PC-3 (cell line): Measurements from ENCODE around the gene PICALM.

Source experiments
- EZH2phosphoT487 ChIP-seq: fragments of 300-600 bp; sonication (generic); IDR thresholded peaks from 2 replicates; pipeline ENCODE4 v1.6.1; 2018; ENCODE audit warnings: mild to moderate bottlenecking, antibody characterized with exemption, low read length, borderline replicate concordance
- TF ChIP-seq, protein P1 (sequence below): fragments of 300-600 bp; sonication (generic); conservative IDR thresholded peaks from 2 replicates; pipeline ENCODE4 v1.5.1; 2017; ENCODE audit warnings: antibody characterized with exemption, low read depth, mild to moderate bottlenecking, low read length

DNA sequence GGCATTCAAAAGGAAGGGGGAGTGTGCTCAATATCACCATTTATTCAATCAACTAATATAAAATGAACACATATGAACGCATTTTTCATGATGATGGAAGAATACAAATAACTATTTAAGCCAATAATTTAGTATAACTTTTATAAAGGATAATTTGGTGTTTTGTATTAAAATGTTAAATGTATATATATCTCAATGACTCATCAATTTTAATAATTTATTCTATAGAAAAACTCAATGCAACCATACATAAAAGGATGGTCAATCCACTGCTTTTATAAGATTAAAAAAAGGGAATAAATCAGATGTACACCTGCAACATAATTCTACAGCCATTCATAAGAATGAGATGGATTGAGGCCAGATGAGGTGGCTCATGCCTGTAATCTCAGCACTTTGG is 50.6 kb downstream of the PICALM start:
- TF ChIP-seq, protein P1, sequence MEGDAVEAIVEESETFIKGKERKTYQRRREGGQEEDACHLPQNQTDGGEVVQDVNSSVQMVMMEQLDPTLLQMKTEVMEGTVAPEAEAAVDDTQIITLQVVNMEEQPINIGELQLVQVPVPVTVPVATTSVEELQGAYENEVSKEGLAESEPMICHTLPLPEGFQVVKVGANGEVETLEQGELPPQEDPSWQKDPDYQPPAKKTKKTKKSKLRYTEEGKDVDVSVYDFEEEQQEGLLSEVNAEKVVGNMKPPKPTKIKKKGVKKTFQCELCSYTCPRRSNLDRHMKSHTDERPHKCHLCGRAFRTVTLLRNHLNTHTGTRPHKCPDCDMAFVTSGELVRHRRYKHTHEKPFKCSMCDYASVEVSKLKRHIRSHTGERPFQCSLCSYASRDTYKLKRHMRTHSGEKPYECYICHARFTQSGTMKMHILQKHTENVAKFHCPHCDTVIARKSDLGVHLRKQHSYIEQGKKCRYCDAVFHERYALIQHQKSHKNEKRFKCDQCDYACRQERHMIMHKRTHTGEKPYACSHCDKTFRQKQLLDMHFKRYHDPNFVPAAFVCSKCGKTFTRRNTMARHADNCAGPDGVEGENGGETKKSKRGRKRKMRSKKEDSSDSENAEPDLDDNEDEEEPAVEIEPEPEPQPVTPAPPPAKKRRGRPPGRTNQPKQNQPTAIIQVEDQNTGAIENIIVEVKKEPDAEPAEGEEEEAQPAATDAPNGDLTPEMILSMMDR = no peak
- TF ChIP-seq EZH2phosphoT487 = no peak
